GM23338 (cell line): ENCODE results near the gene ZNF516. TPM values are rescaled to one million over a fixed set of nuclear protein-coding genes. Genes with fewer than 3 reads are reported as not detected.

Experiments
- ATAC-seq: fragments of 200-7000 bp; cut with Tn5 transposase; 3 replicates; pipeline ENCODE4 v1.9.1; 2020
- DNase-seq: peaks from one replicate; pipeline ENCODE4 v3.0.0-alpha.2; 2015; ENCODE audit warnings: low spot score
- H2AFZ ChIP-seq: fragments of 200-600 bp; sonication (generic); 2 replicates; pipeline ENCODE4 v1.8.0; 2016; ENCODE audit warnings: antibody characterized with exemption, mild to moderate bottlenecking, moderate library complexity
- H3F3A ChIP-seq: fragments of 200-600 bp; sonication (generic); replicated peaks from 2 replicates; pipeline ENCODE4 v1.8.0; 2017; ENCODE audit warnings: antibody characterized with exemption, mixed run types, low read depth
- H3K27ac ChIP-seq: fragments of 200-600 bp; sonication (generic); 2 replicates; pipeline ENCODE4 v1.6.1; 2016; ENCODE audit warnings: low read depth
- H3K27me3 ChIP-seq: fragments of 200-600 bp; sonication (generic); 2 replicates; pipeline ENCODE4 v1.8.0; 2016; ENCODE audit warnings: mild to moderate bottlenecking, mixed run types, moderate library complexity; ENCODE audit not compliant: insufficient read depth
- H3K36me3 ChIP-seq: fragments of 200-600 bp; sonication (generic); 2 replicates; pipeline ENCODE4 v1.8.0; 2016; ENCODE audit warnings: mild to moderate bottlenecking; ENCODE audit not compliant: insufficient read depth
- H3K4me1 ChIP-seq: fragments of 200-600 bp; sonication (generic); 2 replicates; pipeline ENCODE4 v1.8.0; 2016; ENCODE audit warnings: mild to moderate bottlenecking, moderate library complexity; ENCODE audit not compliant: insufficient read depth
- H3K4me2 ChIP-seq: fragments of 200-600 bp; sonication (generic); 2 replicates; pipeline ENCODE4 v1.7.1; 2017; ENCODE audit warnings: mixed run types
- H3K4me3 ChIP-seq: fragments of 200-600 bp; sonication (generic); 2 replicates; pipeline ENCODE4 v1.6.1; 2016; ENCODE audit warnings: mixed run types
- H3K79me2 ChIP-seq: fragments of 200-600 bp; sonication (generic); replicated peaks from 2 replicates; pipeline ENCODE4 v1.8.0; 2017; ENCODE audit warnings: mild to moderate bottlenecking; ENCODE audit not compliant: insufficient read depth
- H3K9me2 ChIP-seq: fragments of 200-600 bp; sonication (generic); 2 replicates; pipeline ENCODE4 v1.8.0; 2017; ENCODE audit not compliant: insufficient read depth
- H4K20me1 ChIP-seq: fragments of 200-600 bp; sonication (generic); replicated peaks from 2 replicates; pipeline ENCODE4 v1.8.0; 2017; ENCODE audit warnings: mild to moderate bottlenecking; ENCODE audit not compliant: insufficient read depth
- H3K27ac Mint-ChIP-seq: 2 replicates; pipeline ENCODE4 v1.8.0; 2020; ENCODE audit warnings: inconsistent platforms, mild to moderate bottlenecking, moderate library complexity, mixed read lengths
- H3K27me3 Mint-ChIP-seq: 3 replicates; pipeline ENCODE4 v1.8.0; 2022; ENCODE audit warnings: low read depth, mild to moderate bottlenecking, moderate library complexity, mixed read lengths, inconsistent platforms; ENCODE audit not compliant: insufficient read depth, poor library complexity
- H3K36me3 Mint-ChIP-seq: 3 replicates; pipeline ENCODE4 v1.8.0; 2021; ENCODE audit warnings: low read depth, mild to moderate bottlenecking, inconsistent platforms, moderate library complexity, mixed read lengths
- H3K4me1 Mint-ChIP-seq: 3 replicates; pipeline ENCODE4 v1.8.0; 2020; ENCODE audit warnings: mild to moderate bottlenecking, inconsistent platforms, mixed read lengths
- H3K4me3 Mint-ChIP-seq: 3 replicates; pipeline ENCODE4 v1.8.0; 2021; ENCODE audit warnings: moderate library complexity, mild to moderate bottlenecking, inconsistent platforms, mixed read lengths
- H3K9me3 Mint-ChIP-seq: 3 replicates; pipeline ENCODE4 v1.8.0; 2020; ENCODE audit warnings: moderate library complexity, mild to moderate bottlenecking, inconsistent platforms, mixed read lengths
- CREB1 ChIP-seq: fragments of 250-450 bp; sonication (Bioruptor Pico); IDR thresholded peaks from 2 replicates; pipeline ENCODE4 v1.5.0; 2020; ENCODE audit warnings: low read depth, mild to moderate bottlenecking, moderate library complexity
- EZH2 ChIP-seq: fragments of 200-600 bp; sonication (generic); IDR thresholded peaks from one replicate; pipeline ENCODE4 v1.8.0; 2017; ENCODE audit warnings: antibody characterized with exemption, mild to moderate bottlenecking, low read depth; ENCODE audit not compliant: unreplicated experiment
- EZH2phosphoT487 ChIP-seq: fragments of 200-600 bp; sonication (generic); IDR thresholded peaks from one replicate; pipeline ENCODE4 v1.8.1; 2018; ENCODE audit warnings: antibody characterized with exemption; ENCODE audit not compliant: unreplicated experiment
- JUNB ChIP-seq: IDR thresholded peaks from one replicate; pipeline ENCODE4 v1.6.1; 2016; ENCODE audit warnings: antibody characterized with exemption; ENCODE audit not compliant: unreplicated experiment
- NANOG ChIP-seq: IDR thresholded peaks from 2 replicates; pipeline ENCODE4 v1.6.1; 2016; ENCODE audit warnings: antibody characterized with exemption, borderline replicate concordance
- POLR2AphosphoS5 ChIP-seq: IDR thresholded peaks from 2 replicates; pipeline ENCODE4 v1.6.1; 2016; ENCODE audit warnings: antibody characterized with exemption, low read depth
- REST ChIP-seq: IDR thresholded peaks from one replicate; pipeline ENCODE4 v1.6.1; 2018; ENCODE audit warnings: antibody characterized with exemption; ENCODE audit not compliant: unreplicated experiment
- STAT1 ChIP-seq: IDR thresholded peaks from one replicate; pipeline ENCODE4 v1.6.1; 2016; ENCODE audit warnings: antibody characterized with exemption; ENCODE audit not compliant: unreplicated experiment
- ZNF114 ChIP-seq: fragments of 250-450 bp; sonication (Bioruptor Pico); IDR thresholded peaks from 2 replicates; pipeline ENCODE4 v1.5.0; 2020; ENCODE audit warnings: mild to moderate bottlenecking, moderate library complexity
- ZNF331 ChIP-seq: fragments of 250-450 bp; sonication (Bioruptor Pico); IDR thresholded peaks from 2 replicates; pipeline ENCODE4 v1.5.0; 2020; ENCODE audit warnings: low read depth, mild to moderate bottlenecking, moderate library complexity
- polyA plus RNA-seq: library from polyadenylated mRNA; unstranded; fragments of >200 nt; fragmentation: Nextera tagmentation; extraction: Ambion mirVana; gene quantifications from 2 replicates; pipeline ENCODE4 v1.2.1, GENCODE V29; 2016
- total RNA-seq: library from RNA; depleted of rRNA; stranded (reverse); fragments of >200 nt; shearing (Covaris generic); gene quantifications from 2 replicates; pipeline ENCODE4 v1.2.3, GENCODE V29; 2014
- TF ChIP-seq, protein P1 (sequence below): IDR thresholded peaks from 2 replicates; pipeline ENCODE4 v1.6.1; 2016; ENCODE audit warnings: antibody characterized with exemption
- TF ChIP-seq, protein P2 (sequence below), 2 experiments: fragments of 200-600 bp in 1 of 2; sonication (generic) in 1 of 2; conservative IDR thresholded peaks; 2 replicates each; pipeline versions ENCODE4 v1.5.1 to v1.6.1; 2016 to 2017; ENCODE audit warnings: antibody characterized with exemption in 2 of 2, low read depth in 2 of 2, mild to moderate bottlenecking in 2 of 2, moderate library complexity in 1 of 2
- TF ChIP-seq, protein P3 (sequence below): fragments of 250-450 bp; sonication (Bioruptor Pico); IDR thresholded peaks from 2 replicates; pipeline ENCODE4 v1.5.0; 2020; ENCODE audit warnings: mild to moderate bottlenecking, moderate library complexity

The ZNF516 gene
- total and polyA plus RNA-seq, 2 experiments from 2014 or later, result 11.9 to 24.2 TPM

DNA sequence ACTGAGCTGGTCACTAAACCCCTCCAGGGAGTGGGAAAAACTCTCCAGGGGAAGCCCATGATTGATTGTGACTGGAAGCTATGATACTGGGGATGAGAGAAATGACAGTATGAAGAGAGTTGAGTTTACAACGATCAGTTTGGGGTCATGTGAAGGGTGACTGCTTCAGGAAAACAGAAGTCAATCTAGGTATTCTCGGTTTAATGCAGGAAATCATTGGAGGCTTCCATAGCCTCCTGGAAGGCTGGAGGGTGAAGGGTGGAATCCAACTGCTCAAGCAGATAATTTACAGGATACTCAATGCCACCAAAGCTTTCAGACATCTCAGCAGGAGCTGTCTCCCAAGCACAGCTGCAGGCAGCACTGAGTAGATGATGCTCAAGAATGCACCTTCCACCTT lies 154.6 kb downstream of the ZNF516 start:
- Histone ChIP-seq H4K20me1 (no peaks in the 10 kb centered on the region), H3K9me2 (peaks cover 19% of the 10 kb centered on the region), H3K4me2 (no peak overlapping the region), H3K36me3 (no peaks in the 10 kb centered on the region), H3K4me1 (no peaks in the 10 kb centered on the region), H3F3A (no peaks in the 10 kb centered on the region), H3K27ac (no peak overlapping the region), H3K27me3 (no peaks in the 10 kb centered on the region), H3K4me3 (no peak overlapping the region), H2AFZ (no peak overlapping the region), H3K79me2 (no peaks in the 10 kb centered on the region)
- Mint-ChIP-seq H3K36me3 (peaks cover 7% of the 10 kb centered on the region; the same call in 2 of the 3 replicates), H3K9me3 (peaks cover 10% of the 10 kb centered on the region), H3K4me1 (no peaks in the 10 kb centered on the region), H3K27me3 (no peaks in the 10 kb centered on the region), H3K4me3 (no peak overlapping the region), H3K27ac (no peak overlapping the region)
- DNase-seq (no peak), ATAC-seq (no peak)
- TF ChIP-seq, protein P1, sequence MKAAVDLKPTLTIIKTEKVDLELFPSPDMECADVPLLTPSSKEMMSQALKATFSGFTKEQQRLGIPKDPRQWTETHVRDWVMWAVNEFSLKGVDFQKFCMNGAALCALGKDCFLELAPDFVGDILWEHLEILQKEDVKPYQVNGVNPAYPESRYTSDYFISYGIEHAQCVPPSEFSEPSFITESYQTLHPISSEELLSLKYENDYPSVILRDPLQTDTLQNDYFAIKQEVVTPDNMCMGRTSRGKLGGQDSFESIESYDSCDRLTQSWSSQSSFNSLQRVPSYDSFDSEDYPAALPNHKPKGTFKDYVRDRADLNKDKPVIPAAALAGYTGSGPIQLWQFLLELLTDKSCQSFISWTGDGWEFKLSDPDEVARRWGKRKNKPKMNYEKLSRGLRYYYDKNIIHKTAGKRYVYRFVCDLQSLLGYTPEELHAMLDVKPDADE, result no peak
- TF ChIP-seq ZNF114 (CRISPR knock-in tag) (no peak), EZH2phosphoT487 (no peak), STAT1 (no peak), REST (no peak), NANOG (no peak), CREB1 (CRISPR knock-in tag) (no peak), EZH2 (no peak), JUNB (no peak), ZNF331 (CRISPR knock-in tag) (no peak), POLR2AphosphoS5 (no peak)
- TF ChIP-seq, protein P2, sequence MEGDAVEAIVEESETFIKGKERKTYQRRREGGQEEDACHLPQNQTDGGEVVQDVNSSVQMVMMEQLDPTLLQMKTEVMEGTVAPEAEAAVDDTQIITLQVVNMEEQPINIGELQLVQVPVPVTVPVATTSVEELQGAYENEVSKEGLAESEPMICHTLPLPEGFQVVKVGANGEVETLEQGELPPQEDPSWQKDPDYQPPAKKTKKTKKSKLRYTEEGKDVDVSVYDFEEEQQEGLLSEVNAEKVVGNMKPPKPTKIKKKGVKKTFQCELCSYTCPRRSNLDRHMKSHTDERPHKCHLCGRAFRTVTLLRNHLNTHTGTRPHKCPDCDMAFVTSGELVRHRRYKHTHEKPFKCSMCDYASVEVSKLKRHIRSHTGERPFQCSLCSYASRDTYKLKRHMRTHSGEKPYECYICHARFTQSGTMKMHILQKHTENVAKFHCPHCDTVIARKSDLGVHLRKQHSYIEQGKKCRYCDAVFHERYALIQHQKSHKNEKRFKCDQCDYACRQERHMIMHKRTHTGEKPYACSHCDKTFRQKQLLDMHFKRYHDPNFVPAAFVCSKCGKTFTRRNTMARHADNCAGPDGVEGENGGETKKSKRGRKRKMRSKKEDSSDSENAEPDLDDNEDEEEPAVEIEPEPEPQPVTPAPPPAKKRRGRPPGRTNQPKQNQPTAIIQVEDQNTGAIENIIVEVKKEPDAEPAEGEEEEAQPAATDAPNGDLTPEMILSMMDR (conservative IDR thresholded peaks at IDR 0.05; ENCODE audit: low read depth in 2 of 2), result no peak
- TF ChIP-seq, protein P3, sequence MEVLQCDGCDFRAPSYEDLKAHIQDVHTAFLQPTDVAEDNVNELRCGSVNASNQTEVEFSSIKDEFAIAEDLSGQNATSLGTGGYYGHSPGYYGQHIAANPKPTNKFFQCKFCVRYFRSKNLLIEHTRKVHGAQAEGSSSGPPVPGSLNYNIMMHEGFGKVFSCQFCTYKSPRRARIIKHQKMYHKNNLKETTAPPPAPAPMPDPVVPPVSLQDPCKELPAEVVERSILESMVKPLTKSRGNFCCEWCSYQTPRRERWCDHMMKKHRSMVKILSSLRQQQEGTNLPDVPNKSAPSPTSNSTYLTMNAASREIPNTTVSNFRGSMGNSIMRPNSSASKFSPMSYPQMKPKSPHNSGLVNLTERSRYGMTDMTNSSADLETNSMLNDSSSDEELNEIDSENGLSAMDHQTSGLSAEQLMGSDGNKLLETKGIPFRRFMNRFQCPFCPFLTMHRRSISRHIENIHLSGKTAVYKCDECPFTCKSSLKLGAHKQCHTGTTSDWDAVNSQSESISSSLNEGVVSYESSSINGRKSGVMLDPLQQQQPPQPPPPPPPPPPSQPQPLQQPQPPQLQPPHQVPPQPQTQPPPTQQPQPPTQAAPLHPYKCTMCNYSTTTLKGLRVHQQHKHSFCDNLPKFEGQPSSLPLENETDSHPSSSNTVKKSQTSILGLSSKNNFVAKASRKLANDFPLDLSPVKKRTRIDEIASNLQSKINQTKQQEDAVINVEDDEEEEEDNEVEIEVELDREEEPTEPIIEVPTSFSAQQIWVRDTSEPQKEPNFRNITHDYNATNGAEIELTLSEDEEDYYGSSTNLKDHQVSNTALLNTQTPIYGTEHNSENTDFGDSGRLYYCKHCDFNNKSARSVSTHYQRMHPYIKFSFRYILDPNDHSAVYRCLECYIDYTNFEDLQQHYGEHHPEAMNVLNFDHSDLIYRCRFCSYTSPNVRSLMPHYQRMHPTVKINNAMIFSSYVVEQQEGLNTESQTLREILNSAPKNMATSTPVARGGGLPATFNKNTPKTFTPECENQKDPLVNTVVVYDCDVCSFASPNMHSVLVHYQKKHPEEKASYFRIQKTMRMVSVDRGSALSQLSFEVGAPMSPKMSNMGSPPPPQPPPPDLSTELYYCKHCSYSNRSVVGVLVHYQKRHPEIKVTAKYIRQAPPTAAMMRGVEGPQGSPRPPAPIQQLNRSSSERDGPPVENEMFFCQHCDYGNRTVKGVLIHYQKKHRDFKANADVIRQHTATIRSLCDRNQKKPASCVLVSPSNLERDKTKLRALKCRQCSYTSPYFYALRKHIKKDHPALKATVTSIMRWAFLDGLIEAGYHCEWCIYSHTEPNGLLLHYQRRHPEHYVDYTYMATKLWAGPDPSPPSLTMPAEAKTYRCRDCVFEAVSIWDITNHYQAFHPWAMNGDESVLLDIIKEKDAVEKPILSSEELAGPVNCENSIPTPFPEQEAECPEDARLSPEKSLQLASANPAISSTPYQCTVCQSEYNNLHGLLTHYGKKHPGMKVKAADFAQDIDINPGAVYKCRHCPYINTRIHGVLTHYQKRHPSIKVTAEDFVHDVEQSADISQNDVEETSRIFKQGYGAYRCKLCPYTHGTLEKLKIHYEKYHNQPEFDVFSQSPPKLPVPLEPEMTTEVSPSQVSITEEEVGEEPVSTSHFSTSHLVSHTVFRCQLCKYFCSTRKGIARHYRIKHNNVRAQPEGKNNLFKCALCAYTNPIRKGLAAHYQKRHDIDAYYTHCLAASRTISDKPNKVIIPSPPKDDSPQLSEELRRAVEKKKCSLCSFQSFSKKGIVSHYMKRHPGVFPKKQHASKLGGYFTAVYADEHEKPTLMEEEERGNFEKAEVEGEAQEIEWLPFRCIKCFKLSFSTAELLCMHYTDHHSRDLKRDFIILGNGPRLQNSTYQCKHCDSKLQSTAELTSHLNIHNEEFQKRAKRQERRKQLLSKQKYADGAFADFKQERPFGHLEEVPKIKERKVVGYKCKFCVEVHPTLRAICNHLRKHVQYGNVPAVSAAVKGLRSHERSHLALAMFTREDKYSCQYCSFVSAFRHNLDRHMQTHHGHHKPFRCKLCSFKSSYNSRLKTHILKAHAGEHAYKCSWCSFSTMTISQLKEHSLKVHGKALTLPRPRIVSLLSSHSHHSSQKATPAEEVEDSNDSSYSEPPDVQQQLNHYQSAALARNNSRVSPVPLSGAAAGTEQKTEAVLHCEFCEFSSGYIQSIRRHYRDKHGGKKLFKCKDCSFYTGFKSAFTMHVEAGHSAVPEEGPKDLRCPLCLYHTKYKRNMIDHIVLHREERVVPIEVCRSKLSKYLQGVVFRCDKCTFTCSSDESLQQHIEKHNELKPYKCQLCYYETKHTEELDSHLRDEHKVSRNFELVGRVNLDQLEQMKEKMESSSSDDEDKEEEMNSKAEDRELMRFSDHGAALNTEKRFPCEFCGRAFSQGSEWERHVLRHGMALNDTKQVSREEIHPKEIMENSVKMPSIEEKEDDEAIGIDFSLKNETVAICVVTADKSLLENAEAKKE, result no peak
